RPMI7951 (cell line): ENCODE data around the gene CFAP58. TPM values are rescaled to one million over a fixed set of nuclear protein-coding genes. Genes with fewer than 3 reads are reported as not detected.
A peak's percentile ranks its signal among the peaks of the same experiment; 100 is the strongest.
"Not testable (repeated sequence)": the region's sequence is repeated elsewhere in the genome, so short reads cannot be mapped to it uniquely, and the experiment has no call there.

Source experiments
- DNase-seq: peaks from one replicate; pipeline ENCODE4 v3.0.0-alpha.2; 2012; ENCODE audit warnings: low read depth
- total RNA-seq: library from RNA; depleted of rRNA; stranded (reverse); fragments of >200 nt; shearing (Covaris generic); gene quantifications from 2 replicates; pipeline ENCODE4 v1.2.3, GENCODE V29; 2014

The CFAP58 gene
- total RNA-seq, 1 experiment from 2014 or later = 0.48 TPM

DNA sequence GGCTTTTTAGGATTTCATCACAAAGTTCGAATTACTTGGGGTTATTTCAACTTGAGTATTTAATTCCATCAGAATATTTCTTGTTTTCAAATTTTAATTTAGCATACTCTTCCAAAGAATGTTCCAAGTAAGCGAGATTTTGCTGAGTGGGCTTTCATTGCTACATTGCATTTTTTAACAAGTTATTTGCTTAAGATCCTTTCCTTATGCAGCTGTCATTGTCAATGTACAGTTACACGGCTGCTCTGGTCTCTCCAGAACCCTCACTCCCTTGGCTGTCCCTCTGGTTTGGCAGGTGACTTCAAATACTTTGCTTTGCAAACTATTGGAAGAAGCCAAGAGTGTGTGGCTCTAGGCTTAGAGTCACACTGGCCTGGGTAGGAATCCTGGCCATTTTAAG, 80.0 kb downstream of the CFAP58 start:
- no peak for DNase-seq

DNA sequence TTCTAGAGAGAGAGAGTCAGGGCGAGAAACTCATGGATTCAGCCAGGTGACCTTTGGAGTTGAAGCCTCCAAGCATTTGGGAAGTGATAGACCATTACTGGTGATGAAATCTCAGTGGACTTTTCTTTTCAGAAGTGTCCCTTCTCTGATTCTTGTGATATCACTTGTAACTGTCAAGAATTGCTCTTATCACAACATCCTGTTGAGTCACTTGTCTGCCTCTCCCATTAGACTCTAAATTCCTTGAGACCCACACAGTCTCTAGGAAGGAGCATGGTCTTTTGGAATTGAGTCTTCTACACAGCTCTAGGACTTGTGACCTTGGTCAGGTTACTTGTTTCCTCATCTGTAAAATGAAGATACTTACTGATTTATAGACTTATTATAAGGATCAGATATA, 81.0 kb downstream of the CFAP58 start:
- DNase-seq = peak; percentile 54

DNA sequence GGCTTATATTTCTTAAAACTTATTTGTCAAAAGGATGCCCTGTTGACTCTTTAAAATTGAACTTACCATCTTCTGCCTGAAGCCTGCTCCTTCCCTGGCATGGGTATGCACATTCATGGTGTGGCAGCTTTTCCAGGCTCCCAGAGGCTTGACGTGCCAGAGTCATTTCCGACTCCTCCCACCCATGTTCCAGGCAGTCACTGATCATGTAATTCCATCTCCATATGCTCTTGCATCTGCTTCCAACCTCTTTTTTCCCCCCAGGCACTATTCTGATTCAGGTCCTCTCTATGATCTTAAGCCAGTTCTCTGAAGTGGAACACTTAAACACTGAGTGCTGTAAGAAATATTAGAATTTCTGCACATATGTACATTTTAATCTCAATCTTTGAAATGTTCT, 82.2 kb downstream of the CFAP58 start:
- DNase-seq = peak; percentile 97

GRCh38 chr10:104437226-104437625, 83.6 kb downstream of the CFAP58 start:
- no peak for DNase-seq

- peak; percentile 74 for DNase-seq
Observed at GRCh38 chr10:104440221-104440620, 86.6 kb downstream of the CFAP58 start.

- peak; percentile 89 for DNase-seq
Observed at GRCh38 chr10:104441329-104442000, 87.8 kb downstream of the CFAP58 start.

GRCh38 chr10:104445359-104445758, 91.7 kb downstream of the CFAP58 start:
- DNase-seq = peak; percentile 93

DNA sequence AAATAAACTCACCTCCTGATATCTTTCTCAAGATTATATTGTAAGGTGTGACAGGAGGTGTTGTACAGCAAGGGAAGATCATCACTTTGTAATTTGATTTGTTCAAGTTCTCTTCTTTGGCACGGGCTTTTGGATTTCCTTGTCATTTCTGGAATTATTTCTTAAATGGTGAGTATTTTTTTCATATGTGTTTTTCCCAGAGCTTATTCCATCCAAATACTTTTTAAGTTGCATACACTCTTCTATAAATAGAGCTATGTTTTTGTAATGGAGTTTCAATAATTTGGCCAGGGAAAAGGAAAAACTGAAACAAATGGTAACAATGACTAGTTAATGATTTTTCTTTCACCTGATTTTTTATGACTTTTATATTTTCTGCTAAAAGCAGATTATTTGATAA, 92.5 kb downstream of the CFAP58 start:
- no peak for DNase-seq

DNA sequence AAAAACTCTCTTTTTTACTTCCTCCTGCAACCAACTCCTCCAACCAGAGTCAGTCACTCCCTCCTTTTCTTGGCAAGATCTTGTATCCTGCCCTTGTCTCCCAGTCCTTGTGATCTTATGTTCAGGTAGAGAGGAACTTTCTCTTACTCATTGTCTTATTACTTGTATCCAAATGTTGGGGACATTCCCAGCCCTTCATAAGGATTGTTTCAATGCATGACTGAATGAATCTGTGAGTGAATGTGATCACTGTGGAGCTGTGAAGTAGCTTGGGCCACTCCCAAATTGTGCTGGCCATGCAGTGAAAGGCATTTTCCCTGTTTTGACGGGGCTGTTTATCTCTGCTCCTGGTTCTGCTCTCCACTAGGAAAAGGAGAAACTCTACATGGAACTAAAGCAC, 93.7 kb downstream of the CFAP58 start:
- peak; percentile 73 for DNase-seq

DNA sequence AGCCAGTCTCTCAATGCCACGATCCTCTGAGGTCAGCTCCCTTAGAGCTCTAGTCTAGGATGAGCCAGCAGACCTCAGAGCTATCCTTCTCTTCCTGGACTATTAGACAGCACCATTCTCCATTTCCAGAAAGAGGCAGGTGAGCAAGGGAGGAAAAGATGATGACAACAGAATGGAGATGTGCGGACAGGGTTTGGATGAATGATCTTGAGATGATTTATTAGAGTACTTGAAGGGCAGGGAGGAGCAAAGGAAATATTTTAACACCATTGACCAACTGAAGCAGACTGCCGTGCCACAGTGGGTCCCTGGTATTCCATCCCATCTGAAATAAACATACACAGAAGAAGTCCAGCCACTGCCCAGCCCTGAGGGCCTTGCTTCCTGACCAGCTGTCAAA, 94.3 kb downstream of the CFAP58 start:
- peak; percentile 35 for DNase-seq

GRCh38 chr10:104449391-104449790, 95.8 kb downstream of the CFAP58 start:
- DNase-seq = no peak

DNA sequence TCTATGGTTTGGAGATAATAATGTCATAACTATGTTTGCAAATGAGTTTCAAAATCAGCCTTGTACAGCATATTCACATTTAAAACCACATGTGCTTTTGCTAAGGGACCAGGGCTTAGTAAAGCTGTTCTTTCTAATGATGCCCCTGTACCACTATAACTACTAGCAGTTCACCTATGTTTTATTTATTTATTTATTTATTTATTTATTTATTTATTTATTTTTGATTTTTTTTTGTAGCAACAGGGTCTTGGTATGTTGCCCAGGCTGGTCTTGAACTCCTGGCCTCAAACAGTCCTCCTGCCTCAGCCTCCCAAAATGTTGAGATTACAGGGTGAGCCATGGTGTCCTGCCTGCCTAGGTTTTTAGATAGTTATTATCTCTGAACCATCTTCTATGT, 96.9 kb downstream of the CFAP58 start:
- no peak for DNase-seq

DNA sequence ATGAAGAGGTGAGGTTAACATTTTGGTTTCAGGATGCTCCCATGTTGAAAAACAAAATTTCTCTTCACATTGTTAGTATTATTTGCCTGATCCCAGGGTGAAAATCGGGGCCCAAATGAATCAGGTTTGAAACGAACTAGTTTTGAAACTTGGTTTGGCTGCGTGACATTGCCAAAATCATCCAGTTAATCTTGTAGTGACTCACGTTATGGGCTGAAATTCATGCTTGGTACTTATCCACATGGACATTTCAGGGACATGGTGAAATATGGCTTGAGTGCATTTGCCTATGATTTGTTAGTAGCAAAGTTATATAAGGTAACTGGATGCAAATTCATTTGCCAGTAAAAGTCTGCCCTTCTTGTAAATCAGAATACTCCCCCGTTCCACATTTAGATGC, 97.3 kb downstream of the CFAP58 start:
- peak; percentile 57 for DNase-seq

DNA sequence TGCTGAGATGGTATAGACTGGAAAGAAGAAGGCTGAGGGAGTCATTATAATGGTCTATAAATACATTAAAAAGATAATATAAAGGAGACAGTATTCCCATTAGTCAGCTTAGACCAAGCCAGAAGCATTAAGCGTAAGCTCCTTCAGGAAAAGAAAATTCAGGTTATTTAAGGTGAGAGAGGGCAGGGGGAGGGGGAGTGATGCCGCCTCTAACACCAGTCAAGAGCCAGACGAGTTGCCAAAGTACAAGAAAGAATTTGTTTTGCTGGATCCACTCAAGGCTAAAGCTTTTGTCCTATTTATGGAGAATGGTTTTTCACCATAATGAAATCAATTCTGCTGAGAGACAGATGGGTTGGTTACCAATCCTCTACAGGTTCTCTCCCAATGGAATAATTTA, 99.3 kb downstream of the CFAP58 start:
- no peak for DNase-seq

GRCh38 chr10:104456802-104457542, 103.3 kb downstream of the CFAP58 start:
- no peak for DNase-seq

DNA sequence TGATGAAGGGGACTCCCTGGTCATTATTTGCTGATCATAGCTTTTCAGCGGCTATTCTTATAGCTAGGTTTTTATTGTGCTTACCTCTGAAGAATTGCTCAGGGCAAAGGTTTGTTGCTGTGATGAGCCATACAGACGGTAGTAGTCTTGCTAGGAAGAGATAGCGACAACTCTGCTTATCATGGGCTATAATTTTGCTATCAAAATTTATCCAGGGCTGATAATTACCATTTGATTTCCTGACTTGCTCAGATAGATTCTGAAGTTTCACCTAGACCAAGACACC, 103.9 kb downstream of the CFAP58 start:
- no peak for DNase-seq

DNA sequence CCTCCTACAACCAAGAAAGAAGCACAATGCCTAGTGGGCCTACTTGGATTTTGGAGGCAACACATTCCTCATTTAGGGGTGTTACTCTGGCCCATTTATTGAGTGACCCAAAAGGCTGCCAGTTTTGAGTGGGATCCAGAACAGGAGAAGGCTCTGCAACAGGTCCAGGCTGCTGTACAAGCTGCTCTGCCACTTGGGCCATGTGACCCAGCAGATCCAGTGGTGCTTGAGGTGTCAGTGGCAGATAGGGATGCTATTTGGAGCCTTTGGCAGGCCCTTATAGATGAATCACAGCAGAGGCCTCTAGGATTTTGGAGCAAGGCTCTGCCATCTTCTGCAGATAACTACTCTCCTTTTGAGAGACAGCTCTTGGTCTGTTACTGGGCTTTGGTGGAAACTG, 111.9 kb downstream of the CFAP58 start:
- DNase-seq = not testable (repeated sequence)

DNA sequence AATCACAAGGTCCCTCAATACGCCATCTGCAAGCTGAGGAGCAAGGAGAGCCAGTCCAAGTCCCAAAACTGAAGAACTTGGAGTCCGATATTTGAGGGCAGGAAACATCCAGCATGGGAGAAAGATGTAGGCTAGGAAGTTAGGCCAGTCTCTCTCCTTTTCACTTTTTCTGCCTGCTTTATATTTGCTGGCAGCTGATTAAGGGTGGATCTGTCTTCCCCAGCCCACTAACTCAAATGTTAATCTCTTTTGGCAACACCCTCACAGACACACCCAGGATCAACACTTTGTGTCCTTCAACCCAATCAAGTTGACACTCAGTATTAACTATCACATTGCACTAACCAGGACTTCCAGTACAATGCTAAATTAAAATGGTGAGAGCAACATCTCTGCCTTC, 115.2 kb downstream of the CFAP58 start:
- DNase-seq = not testable (repeated sequence)

DNA sequence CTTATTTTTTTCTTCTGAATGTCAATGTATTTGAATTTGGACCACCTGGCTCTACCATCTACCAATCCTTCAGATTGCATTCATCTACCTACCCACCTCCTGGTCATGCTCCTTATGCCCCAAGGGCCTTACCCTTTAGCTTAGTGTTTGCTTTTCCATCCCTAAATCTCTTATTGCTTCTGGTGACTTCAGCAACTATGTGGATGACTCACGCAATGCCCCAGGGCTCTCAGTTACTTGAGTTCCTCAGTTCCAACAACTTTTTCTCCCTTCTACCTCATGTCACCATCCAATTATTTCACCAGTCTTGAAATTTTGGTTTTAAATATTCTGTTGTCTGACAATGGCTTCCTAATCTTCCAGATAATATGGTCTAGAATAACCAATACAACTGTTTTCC, 118.9 kb downstream of the CFAP58 start:
- peak; percentile 80 for DNase-seq

- peak; percentile 45 for DNase-seq
Observed at GRCh38 chr10:104472957-104473745, 119.5 kb downstream of the CFAP58 start.

- DNase-seq = peak; percentile 44
Observed at GRCh38 chr10:104478380-104478779, 124.7 kb downstream of the CFAP58 start.

DNA sequence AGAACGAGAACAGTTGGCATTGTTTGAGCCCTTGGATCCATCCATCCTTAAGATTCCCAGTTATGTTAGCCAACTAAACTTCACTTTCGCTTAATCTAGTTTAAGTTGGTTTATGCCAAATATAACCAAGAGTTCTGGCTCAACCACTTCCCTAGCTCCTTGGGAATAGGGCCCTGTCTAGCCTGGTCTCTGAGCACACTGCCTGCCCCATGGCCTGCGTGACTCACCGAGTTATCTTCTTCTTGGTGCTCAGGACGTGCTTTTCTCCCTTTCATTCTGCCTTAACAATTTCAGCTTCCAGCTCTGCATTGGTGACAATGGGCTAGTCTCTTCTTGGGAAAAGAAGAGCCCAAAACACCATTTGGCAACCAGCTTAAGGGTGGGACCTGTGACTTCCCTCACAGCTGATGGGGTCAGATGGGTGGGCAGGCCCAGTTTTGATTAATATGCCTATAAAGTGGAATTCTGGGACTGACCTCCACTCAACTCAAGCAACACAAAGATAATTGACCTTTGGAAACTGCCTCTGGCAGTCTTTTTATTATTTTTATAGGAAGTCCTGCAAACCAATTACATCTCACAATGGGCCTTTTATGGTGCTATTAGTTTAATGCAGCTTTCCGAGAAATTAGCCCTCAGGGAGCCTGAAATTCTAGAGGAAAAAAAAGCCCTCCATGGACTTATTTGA, 126.4 kb downstream of the CFAP58 start:
- DNase-seq = peak; percentile 62
